Parathyroid adenoma (tissue), 2 donors: ENCODE data around the gene SPAG17.

Source experiments
- H2AFZ ChIP-seq: fragments of 300-600 bp; sonication (generic); one replicate; pipeline ENCODE4 v1.7.0; 2017; ENCODE audit warnings: antibody characterized with exemption, mild to moderate bottlenecking
- H3K27ac ChIP-seq: fragments of 300-600 bp; sonication (generic); one replicate; pipeline ENCODE4 v1.7.0; 2017
- H3K27me3 ChIP-seq: fragments of 300-600 bp; sonication (generic); one replicate; pipeline ENCODE4 v1.7.0; 2017; ENCODE audit warnings: low read length; ENCODE audit not compliant: control insufficient read depth, insufficient read depth
- H3K36me3 ChIP-seq: fragments of 300-600 bp; sonication (generic); one replicate; pipeline ENCODE4 v1.7.0; 2017; ENCODE audit warnings: low read length; ENCODE audit not compliant: control insufficient read depth, insufficient read depth
- H3K4me1 ChIP-seq: fragments of 300-600 bp; sonication (generic); one replicate; pipeline ENCODE4 v1.7.0; 2017; ENCODE audit warnings: control low read depth
- H3K4me2 ChIP-seq: fragments of 300-600 bp; sonication (generic); one replicate; pipeline ENCODE4 v1.7.0; 2017; ENCODE audit warnings: low read length
- H3K4me3 ChIP-seq: fragments of 300-600 bp; sonication (generic); one replicate; pipeline ENCODE4 v1.7.0; 2017; ENCODE audit warnings: low read depth, low read length
- H3K79me2 ChIP-seq: fragments of 300-600 bp; sonication (generic); one replicate; pipeline ENCODE4 v1.7.0; 2017; ENCODE audit warnings: control low read depth
- H3K9ac ChIP-seq: fragments of 300-600 bp; sonication (generic); one replicate; pipeline ENCODE4 v1.7.0; 2017; ENCODE audit warnings: mild to moderate bottlenecking
- H3K9me3 ChIP-seq: fragments of 300-600 bp; sonication (generic); one replicate; pipeline ENCODE4 v1.7.0; 2017; ENCODE audit warnings: low read length; ENCODE audit not compliant: control insufficient read depth
- CTCF ChIP-seq: fragments of 300-600 bp; sonication (generic); IDR thresholded peaks from one replicate; pipeline ENCODE4 v1.7.0; 2017; ENCODE audit warnings: antibody characterized with exemption, mild to moderate bottlenecking
- donor health status: primary hyperparathyroidism.

SPAG17 gene

GRCh38 chr1:118123116-118123839, 61.8 kb downstream of the SPAG17 start:
- Histone ChIP-seq H3K9ac (no peak overlapping the region), H3K4me1 (peaks cover 2% of the 10 kb centered on the region)
- no peak for TF ChIP-seq CTCF

GRCh38 chr1:118122234-118123004, 62.6 kb downstream of the SPAG17 start:
- no peak overlapping the region for H3K4me2 ChIP-seq
- H3K4me1 ChIP-seq = peaks cover 2% of the 10 kb centered on the region
- no peaks in the 10 kb centered on the region for H3K36me3 ChIP-seq
- no peak for TF ChIP-seq CTCF
- no peak overlapping the region for H3K4me3 ChIP-seq
- no peaks in the 10 kb centered on the region for H3K79me2 ChIP-seq
- no peak overlapping the region for H2AFZ ChIP-seq
- peaks cover 2% of the 10 kb centered on the region for H3K9me3 ChIP-seq
- H3K9ac ChIP-seq = no peak overlapping the region
- H3K27me3 ChIP-seq = no peaks in the 10 kb centered on the region
- no peak overlapping the region for H3K27ac ChIP-seq

More at GRCh38 chr1:118123116-118123839, 61.8 kb downstream of the SPAG17 start:
- H3K9me3 ChIP-seq = peaks cover 2% of the 10 kb centered on the region
- no peak overlapping the region for H3K27ac ChIP-seq
- no peaks in the 10 kb centered on the region for H3K79me2 ChIP-seq
- no peak overlapping the region for H3K4me3 ChIP-seq
- H3K27me3 ChIP-seq = no peaks in the 10 kb centered on the region
- no peak overlapping the region for H3K4me2 ChIP-seq
- H2AFZ ChIP-seq = no peak overlapping the region
- no peaks in the 10 kb centered on the region for H3K36me3 ChIP-seq

- Histone ChIP-seq H3K27me3 (no peaks in the 10 kb centered on the region), H3K4me2 (no peak overlapping the region), H3K36me3 (no peaks in the 10 kb centered on the region), H3K79me2 (no peaks in the 10 kb centered on the region), H3K27ac (no peak overlapping the region), H3K9me3 (no peaks in the 10 kb centered on the region), H3K9ac (no peak overlapping the region), H3K4me1 (peaks cover 4% of the 10 kb centered on the region), H3K4me3 (no peak overlapping the region), H2AFZ (no peak overlapping the region)
- TF ChIP-seq CTCF = no peak
Measured at GRCh38 chr1:118118873-118119463, 66.1 kb downstream of the SPAG17 start.

GRCh38 chr1:118118469-118118868, 66.6 kb downstream of the SPAG17 start:
- Histone ChIP-seq H3K36me3 (no peaks in the 10 kb centered on the region), H3K9me3 (no peaks in the 10 kb centered on the region), H3K4me1 (peaks cover 4% of the 10 kb centered on the region), H3K79me2 (no peaks in the 10 kb centered on the region), H3K4me2 (no peak overlapping the region), H3K9ac (no peak overlapping the region), H2AFZ (peak overlapping the region; percentile 42), H3K27ac (no peak overlapping the region), H3K27me3 (no peaks in the 10 kb centered on the region), H3K4me3 (no peak overlapping the region)
- no peak for TF ChIP-seq CTCF
